AG10803 (cell line): ENCODE data around the gene CABCOCO1.
A peak's percentile ranks its signal among the peaks of the same experiment; 100 is the strongest.

ENCODE experiments used
- DNase-seq: peaks from one replicate; pipeline ENCODE4 v3.0.0; 2010; ENCODE audit warnings: low read depth
- H3K4me3 ChIP-seq: 2 replicates; pipeline ENCODE4 v1.5.1; 2011; ENCODE audit warnings: mild to moderate bottlenecking, low read length, control low read depth
- CTCF ChIP-seq: conservative IDR thresholded peaks from 2 replicates; pipeline ENCODE4 v1.5.1; 2011; ENCODE audit warnings: mild to moderate bottlenecking, low read length, control low read depth, inconsistent platforms

The CABCOCO1 gene

DNA sequence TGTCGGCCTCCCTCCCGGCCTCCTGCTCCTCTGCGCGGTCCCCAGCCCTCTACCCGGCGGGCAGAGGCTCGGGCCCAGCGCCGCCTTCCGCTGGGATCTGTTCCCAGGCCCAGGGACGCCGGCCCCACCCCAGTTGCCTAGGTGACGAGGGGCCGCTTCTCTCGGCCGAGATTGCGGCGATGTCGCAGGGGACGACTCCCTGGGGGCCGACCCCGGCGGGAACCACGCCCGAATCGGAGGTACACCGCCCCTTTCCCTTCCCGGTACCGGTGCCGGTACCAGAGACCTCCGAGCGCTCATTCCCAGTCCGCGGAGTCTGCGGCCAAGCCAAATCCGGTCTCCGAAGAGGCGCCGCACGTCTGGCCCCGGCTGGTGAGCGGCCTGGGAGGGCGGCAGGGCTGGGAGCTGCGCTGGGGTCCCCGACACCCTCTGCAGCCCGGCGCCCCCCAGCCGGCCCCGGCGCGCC is at the start of gene CABCOCO1:
Gene CABCOCO1 (plus strand): TSS at position 136 of the 466 bp plus-strand sequence. CDS start 44 bp downstream, at position 180.
- no peak; the same call in 1 of the 2 replicates for TF ChIP-seq CTCF
- H3K4me3 ChIP-seq = peak within 1 kb of the TSS; percentile 70
- DNase-seq = peak; percentile 58

GRCh38 chr10:61613665-61614064 is 49.1 kb upstream of the CABCOCO1 start:
- TF ChIP-seq CTCF = no peak
- no peak overlapping the region for H3K4me3 ChIP-seq
- no peak for DNase-seq

- TF ChIP-seq CTCF = no peak
- no peak for DNase-seq
Measured at GRCh38 chr10:61616611-61617010, 46.1 kb upstream of the CABCOCO1 start.

GRCh38 chr10:61617180-61617579 is 45.5 kb upstream of the CABCOCO1 start:
- no peak for DNase-seq
- TF ChIP-seq CTCF = no peak
- no peak overlapping the region for H3K4me3 ChIP-seq

More at GRCh38 chr10:61616611-61617010, 46.1 kb upstream of the CABCOCO1 start:
- no peak overlapping the region for H3K4me3 ChIP-seq

- no peak overlapping the region for H3K4me3 ChIP-seq
- no peak for TF ChIP-seq CTCF
- DNase-seq = no peak
Measured at GRCh38 chr10:61617586-61617985, 45.1 kb upstream of the CABCOCO1 start.

GRCh38 chr10:61618388-61618961 is 44.3 kb upstream of the CABCOCO1 start:
- DNase-seq = no peak
- no peak overlapping the region for H3K4me3 ChIP-seq
- no peak for TF ChIP-seq CTCF

GRCh38 chr10:61620506-61620905 is 42.2 kb upstream of the CABCOCO1 start:
- no peak for TF ChIP-seq CTCF
- DNase-seq = no peak
- no peak overlapping the region for H3K4me3 ChIP-seq
